Inferior parietal cortex (tissue), 1 donor: ENCODE results near the gene CCDC57.

ENCODE experiments used
- DNase-seq: peaks from one replicate; pipeline ENCODE4 v3.0.0-alpha.2; 2016; ENCODE audit errors: extremely low spot score

Gene CCDC57

GRCh38 chr17:82235056-82235774 is 22.6 kb upstream of the CCDC57 start:
- no peak for DNase-seq

GRCh38 chr17:82234211-82235055 is 21.8 kb upstream of the CCDC57 start:
- DNase-seq: no peak

GRCh38 chr17:82232876-82233785 is 20.5 kb upstream of the CCDC57 start:
- DNase-seq: no peak

GRCh38 chr17:82232322-82232820 is 19.7 kb upstream of the CCDC57 start:
- DNase-seq: no peak

- no peak for DNase-seq
Measured at GRCh38 chr17:82231562-82232321, 19.1 kb upstream of the CCDC57 start.

- DNase-seq: no peak
Measured at GRCh38 chr17:82231312-82231561, 18.6 kb upstream of the CCDC57 start.

- DNase-seq: no peak
Measured at GRCh38 chr17:82230609-82231311, 18.1 kb upstream of the CCDC57 start.

GRCh38 chr17:82229698-82230608 is 17.3 kb upstream of the CCDC57 start:
- DNase-seq: no peak

GRCh38 chr17:82228842-82229697 is 16.4 kb upstream of the CCDC57 start, which contains the start of gene SLC16A3:
Gene SLC16A3, plus strand, starts transcription at chr17:82229042. Its CDS starts 6,967 bp downstream, at chr17:82236009.
- DNase-seq: no peak

GRCh38 chr17:82228278-82228841 is 15.7 kb upstream of the CCDC57 start:
- DNase-seq: no peak

GRCh38 chr17:82227629-82228277 is 15.1 kb upstream of the CCDC57 start:
- DNase-seq: no peak

GRCh38 chr17:82226809-82227628 is 14.4 kb upstream of the CCDC57 start:
- no peak for DNase-seq

- DNase-seq: no peak
Measured at GRCh38 chr17:82226146-82226808, 13.6 kb upstream of the CCDC57 start.

- DNase-seq: no peak
Measured at GRCh38 chr17:82225368-82226029, 12.9 kb upstream of the CCDC57 start.

- DNase-seq: no peak
Measured at GRCh38 chr17:82224666-82225065, 12.0 kb upstream of the CCDC57 start.

GRCh38 chr17:82223517-82223916 is 10.9 kb upstream of the CCDC57 start:
- no peak for DNase-seq
